ENCODE results near the gene ZFYVE26.

DNA sequence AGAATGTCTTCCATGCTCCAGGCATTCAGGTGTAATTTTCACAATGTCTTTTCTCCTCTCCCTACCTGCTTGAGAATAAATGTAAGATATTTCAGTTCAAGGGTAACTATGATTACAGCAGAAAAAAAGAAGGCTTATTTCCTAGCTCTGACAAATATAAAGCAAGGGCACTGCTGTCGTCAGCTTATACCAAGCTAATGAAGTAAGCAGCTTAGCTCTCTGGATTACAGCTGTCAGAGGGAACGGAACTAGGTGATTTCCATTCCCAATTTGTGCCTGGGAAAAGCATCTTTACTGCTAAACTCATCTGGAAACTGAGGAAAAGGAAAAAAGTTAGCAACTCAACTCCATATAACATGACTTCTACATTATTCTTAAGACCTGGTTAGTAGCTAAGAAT lies 56.5 kb downstream of the ZFYVE26 start:
- TF ChIP-seq, protein P1, sequence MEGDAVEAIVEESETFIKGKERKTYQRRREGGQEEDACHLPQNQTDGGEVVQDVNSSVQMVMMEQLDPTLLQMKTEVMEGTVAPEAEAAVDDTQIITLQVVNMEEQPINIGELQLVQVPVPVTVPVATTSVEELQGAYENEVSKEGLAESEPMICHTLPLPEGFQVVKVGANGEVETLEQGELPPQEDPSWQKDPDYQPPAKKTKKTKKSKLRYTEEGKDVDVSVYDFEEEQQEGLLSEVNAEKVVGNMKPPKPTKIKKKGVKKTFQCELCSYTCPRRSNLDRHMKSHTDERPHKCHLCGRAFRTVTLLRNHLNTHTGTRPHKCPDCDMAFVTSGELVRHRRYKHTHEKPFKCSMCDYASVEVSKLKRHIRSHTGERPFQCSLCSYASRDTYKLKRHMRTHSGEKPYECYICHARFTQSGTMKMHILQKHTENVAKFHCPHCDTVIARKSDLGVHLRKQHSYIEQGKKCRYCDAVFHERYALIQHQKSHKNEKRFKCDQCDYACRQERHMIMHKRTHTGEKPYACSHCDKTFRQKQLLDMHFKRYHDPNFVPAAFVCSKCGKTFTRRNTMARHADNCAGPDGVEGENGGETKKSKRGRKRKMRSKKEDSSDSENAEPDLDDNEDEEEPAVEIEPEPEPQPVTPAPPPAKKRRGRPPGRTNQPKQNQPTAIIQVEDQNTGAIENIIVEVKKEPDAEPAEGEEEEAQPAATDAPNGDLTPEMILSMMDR (conservative IDR thresholded peaks at IDR 0.05; ENCODE audit: low read depth, low read length): no peak
- no peak for TF ChIP-seq EZH2 (IDR thresholded peaks at IDR 0.05; ENCODE audit: borderline replicate concordance, low read depth, low read length, poor library complexity, severe bottlenecking)

All from A673 (cell line).